A204.1 (cell line): ENCODE measurements around the gene LGALS13.
"Not testable (repeated sequence)": the region's sequence is repeated elsewhere in the genome, so short reads cannot be mapped to it uniquely, and the experiment has no call there.

ENCODE experiments used
- FAIRE-seq: peaks from 2 replicates; lab custom pipeline; 2012; peaks lifted over from hg19 to GRCh38; lab: Jason Lieb, UNC

LGALS13 gene

DNA sequence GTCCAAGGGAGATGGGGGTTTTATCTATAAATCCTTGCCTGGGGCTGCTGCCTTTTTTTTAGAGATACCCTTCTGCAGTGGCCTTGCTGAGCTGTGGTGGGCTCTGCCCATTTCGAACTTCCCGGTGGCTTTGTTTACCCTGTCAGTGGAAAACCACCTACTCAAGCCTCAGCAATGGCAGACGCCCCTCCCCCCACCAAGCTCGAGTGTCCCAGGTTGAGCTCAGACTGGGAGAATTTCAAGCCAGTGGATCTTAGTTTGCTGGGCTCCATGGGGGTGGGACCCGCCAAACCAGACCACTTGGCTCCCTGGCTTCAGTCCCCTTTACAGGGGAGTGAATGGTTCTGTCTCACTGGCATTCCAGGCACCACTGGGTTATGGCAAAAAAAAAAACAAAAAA lies 21.6 kb downstream of the LGALS13 start:
- no peak for FAIRE-seq

DNA sequence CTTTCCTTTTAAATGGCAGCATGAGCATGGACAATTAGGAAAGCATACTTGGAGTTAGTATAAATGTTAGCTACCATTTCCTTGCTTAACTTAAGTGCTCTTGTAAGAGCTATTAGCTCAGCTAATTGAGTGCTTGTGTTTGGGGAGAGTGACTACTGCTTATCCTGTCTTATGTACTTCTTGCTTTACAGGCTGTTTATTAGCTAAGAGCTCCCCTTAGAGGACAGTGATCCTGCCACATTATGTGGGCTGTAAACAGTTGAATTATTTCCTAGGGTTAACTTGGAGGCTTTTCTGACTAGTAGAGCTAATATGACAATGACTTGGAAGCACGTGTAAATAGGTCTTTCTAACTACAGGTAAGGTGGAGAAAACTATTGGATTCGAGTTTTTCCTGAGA lies 25.3 kb downstream of the LGALS13 start:
- not testable (repeated sequence) for FAIRE-seq

DNA sequence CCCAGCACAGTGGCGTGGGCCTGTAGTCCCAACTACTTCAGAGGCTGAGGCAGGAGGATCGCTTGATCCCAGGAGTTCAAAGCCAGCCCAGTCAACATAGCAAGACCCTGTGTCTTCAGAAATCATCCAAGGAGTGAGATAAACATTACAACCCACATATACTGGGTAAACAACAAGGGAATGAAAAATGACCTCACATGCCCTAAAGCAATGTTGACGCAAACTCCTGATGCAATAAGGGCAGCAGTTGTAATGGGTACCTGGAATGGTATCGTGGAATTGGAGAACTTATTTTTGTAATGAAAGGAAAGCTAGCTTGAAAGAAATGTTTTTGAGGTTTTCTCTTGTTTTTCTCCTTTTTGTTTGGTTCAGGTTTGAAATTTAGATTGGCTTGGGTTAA lies 28.9 kb downstream of the LGALS13 start:
- no peak for FAIRE-seq

DNA sequence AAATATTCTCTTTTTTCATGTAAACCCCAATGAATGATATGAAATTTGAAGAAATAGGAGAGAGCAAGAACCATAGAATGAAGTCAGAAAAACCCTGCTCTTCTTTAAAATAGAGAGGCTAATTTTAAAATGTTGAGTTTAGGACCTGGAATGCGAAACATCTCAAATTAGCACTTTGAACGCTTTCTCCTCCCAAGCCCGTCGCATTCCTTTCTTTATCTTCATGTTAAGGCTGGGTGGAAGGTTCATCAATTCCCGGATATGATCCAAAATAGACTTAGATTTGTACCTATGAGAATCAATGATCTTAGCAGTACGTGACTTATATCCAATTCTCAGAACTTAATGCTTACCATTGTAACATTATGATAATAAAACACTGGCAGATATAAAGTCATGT lies 29.3 kb downstream of the LGALS13 start:
- FAIRE-seq, result peak; percentile 27

DNA sequence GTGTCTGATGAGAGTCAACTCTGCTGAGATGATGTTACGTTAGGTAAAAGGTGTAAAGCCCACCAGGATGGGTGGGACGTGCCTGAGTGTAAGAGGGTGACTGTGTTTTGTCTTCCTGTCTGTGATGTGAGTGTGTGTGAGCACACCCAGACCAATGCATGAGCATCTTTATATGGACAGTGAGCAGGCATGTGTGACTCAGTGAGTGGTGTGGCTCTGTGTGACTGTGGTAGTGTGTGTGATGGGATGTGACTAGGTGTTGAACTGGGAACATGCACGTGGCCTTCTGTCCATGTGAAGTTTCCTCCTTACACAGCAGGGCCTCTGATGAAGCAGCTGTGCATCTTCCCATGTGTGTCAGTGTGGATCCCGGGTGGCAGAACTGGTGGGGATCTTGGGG lies 35.6 kb downstream of the LGALS13 start:
- no peak for FAIRE-seq

DNA sequence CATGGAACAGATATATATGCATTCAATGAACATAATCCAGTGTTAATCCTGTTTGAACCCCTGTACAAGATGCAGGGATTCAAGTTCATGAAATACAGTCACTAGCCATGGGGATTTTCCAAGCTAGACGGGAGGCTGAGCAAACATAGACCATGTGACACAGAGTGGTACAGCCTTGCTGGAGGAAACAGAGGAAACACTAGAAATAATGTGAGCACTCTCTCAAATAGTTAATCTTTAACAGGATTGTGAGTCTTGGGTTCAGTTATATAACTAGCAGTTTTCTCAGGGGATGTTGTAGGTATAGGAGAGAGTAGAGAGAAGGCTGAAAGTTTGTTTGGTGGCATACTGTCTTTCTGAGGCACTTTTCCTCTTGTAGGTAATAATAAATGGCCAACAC lies 39.4 kb downstream of the LGALS13 start:
- no peak for FAIRE-seq

DNA sequence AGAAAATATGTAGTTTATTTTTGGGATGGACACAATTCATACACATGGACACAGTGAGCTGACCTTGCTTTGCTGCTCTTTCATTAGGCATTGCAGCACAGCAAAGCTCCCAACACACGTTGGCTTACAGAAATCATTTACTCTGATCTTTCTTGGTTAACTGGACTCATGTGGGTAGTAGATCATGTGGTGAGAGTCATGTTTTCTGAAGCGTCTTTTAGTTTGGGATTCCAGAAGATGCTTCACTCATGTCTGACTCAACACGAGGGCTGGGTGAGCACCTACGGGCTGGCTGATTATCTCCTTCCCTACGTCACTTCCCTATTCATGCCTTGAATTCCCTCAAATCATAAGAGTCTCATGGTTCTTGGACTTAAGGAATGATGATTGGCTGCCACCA lies 41.3 kb downstream of the LGALS13 start:
- FAIRE-seq, result no peak

DNA sequence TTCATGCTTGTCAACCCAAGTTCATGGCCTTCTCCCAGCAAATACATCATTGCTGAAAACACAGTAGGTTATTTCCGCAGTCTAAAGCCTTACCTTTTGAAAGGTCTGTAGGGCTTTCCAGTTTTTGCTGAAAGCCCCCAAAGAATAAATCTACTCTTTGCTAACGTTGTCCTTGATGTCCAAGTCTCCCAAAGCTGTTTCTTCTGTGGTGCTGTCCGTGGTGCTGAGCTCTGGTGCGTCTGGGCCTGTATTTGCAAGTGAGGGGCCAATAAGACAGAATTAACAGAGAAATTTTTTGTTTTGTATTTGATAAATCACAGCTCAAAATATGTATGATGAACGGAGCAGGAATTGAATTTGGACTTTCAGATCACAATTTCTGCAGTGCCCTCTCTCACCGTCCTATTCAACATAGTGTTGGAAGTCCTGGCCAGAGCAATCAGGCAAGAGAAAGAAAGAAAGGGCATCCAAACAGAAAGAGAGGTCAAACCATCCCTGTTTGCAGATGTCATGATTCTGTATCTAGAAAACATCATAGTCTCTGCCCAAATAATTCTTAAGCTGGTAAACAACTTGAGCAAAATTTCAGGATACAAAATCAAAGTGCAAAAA lies 43.6 kb downstream of the LGALS13 start:
- no peak for FAIRE-seq

DNA sequence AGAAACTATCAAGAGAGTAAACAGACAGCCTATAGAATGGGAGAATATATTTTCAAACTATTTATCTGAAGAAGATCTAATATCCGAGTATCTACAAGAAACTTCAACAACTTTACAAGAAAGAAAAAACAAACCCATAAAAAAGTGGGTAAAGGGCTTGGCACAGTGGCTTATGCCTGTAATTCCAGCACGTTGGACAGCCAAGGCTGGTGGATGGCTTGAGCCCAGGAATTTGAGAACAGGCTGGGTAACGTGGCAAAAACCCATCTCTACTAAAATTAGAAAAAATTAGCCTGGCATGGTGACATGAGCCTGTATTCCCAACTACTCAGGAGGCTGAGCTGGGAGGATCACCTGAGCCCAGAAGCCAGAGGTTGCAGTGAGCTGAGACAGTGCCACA lies 45.6 kb downstream of the LGALS13 start:
- FAIRE-seq, result no peak

DNA sequence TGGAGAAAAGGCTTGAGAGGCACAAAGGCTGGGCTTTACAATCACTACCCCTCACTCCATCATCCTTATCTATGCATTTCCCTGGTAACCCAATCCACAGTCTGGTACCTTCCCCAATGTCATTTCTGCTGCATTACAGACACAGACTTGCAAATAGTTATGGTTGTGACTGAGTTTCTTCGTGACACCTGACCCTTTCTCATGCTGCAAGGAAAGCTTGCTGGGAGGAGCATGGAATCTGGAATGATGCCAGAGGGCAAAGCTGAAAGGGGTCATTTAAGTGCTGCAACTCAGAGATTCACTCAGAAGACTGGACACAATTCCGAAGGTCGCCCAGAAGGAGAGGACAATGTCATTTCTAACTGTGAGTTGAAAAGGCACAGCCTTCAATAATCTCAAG lies 53.3 kb downstream of the LGALS13 start, which contains the start of gene LGALS16:
LGALS16 (plus strand) TSS at position 301 of the 400 bp plus-strand sequence; CDS start at position 350, 49 bp downstream.
- no peak for FAIRE-seq
